ENCODE data around the gene ARSG. TPM values are rescaled to one million over a fixed set of nuclear protein-coding genes. Genes with fewer than 3 reads are reported as not detected.

The ARSG gene
- total and polyA plus RNA-seq, 2 donors (not counting 1 experiment from before 2014, with no cell fraction given): 5.5 to 18.4 TPM

DNA sequence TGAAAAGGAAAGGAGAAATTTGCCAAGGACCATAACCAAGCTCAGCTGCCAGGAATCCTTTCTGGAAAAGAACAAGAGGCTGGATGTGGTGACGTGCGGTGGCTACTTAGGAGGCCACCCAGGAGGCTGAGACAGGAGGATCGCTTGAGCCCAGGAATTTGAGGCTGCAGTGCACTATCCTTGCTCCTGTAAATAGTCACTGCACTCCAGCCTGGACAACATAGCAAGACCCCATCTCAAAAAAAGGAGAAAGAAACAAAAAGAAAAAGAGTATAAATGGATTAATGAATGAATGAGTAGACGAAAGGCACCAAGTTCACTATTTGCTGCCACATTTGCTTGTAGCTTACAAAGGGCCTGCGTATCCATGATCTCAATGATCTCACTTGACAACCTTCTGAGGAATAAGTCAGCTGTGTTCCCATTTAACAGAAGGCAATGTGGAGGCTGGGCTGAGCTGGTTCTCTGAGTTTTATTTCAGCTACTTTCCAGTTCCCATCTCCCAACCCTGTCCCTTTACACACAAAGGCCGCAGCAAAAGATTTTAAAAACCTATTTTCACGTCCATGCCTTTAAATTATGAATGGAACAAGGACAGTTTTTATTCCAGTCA, 29.8 kb downstream of the ARSG start:
- no peak overlapping the region for H3K4me2 ChIP-seq (replicated peaks; ENCODE audit: low read depth, low read length, poor library complexity, severe bottlenecking)
- no peaks in the 10 kb centered on the region for H3K36me3 ChIP-seq (replicated peaks in 1 of 2; ENCODE audit: control extremely low read depth in 1 of 2, control insufficient read depth in 1 of 2, extremely low read depth in 1 of 2, insufficient read depth in 2 of 2, low read length in 1 of 2)
- ChIA-PET CTCF (no interaction called here), POLR2A (no interaction called here)
- intact Hi-C loops (cut with micrococcal nuclease): no loop called here
- peaks cover 17 to 18% of the 10 kb centered on the region in 2 donors for H3K4me1 ChIP-seq (ENCODE audit: control insufficient read depth in 2 of 2, insufficient read depth in 2 of 2, low read length in 2 of 2)
- Mint-ChIP-seq H3K27ac (no peak overlapping the region), H3K4me3 (no peak overlapping the region), H3K4me1 (peaks cover 24% of the 10 kb centered on the region), H3K27me3 (peaks cover 13% of the 10 kb centered on the region), H3K9me3 (ENCODE audit: insufficient read depth) (no peaks in the 10 kb centered on the region)
- no peak for ATAC-seq (ENCODE audit: low read depth)
- TF ChIP-seq, protein P1, sequence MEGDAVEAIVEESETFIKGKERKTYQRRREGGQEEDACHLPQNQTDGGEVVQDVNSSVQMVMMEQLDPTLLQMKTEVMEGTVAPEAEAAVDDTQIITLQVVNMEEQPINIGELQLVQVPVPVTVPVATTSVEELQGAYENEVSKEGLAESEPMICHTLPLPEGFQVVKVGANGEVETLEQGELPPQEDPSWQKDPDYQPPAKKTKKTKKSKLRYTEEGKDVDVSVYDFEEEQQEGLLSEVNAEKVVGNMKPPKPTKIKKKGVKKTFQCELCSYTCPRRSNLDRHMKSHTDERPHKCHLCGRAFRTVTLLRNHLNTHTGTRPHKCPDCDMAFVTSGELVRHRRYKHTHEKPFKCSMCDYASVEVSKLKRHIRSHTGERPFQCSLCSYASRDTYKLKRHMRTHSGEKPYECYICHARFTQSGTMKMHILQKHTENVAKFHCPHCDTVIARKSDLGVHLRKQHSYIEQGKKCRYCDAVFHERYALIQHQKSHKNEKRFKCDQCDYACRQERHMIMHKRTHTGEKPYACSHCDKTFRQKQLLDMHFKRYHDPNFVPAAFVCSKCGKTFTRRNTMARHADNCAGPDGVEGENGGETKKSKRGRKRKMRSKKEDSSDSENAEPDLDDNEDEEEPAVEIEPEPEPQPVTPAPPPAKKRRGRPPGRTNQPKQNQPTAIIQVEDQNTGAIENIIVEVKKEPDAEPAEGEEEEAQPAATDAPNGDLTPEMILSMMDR (IDR thresholded peaks at IDR 0.05): no peak
- TF ChIP-seq EZH2 (IDR thresholded peaks at IDR 0.05; ENCODE audit: borderline replicate concordance, insufficient read depth, low read depth, low read length, poor library complexity, severe bottlenecking): no peak
- H3K79me2 ChIP-seq (ENCODE audit: control insufficient read depth, insufficient read depth, low read length): no peaks in the 10 kb centered on the region
- H3K9ac ChIP-seq (ENCODE audit: low read length): no peak overlapping the region
- WGBS (ENCODE audit: insufficient coverage): 100% methylated on average over 4 of the region's 7 CpGs
- peaks cover 0 to 4% (median under 1%) of the 10 kb centered on the region in 4 experiments for H3K27me3 ChIP-seq (replicated peaks in 1 of 4; ENCODE audit: control extremely low read depth in 1 of 4, control insufficient read depth in 3 of 4, insufficient read depth in 4 of 4, low read length in 3 of 4)
- H2AFZ ChIP-seq (ENCODE audit: insufficient read depth, low read depth, low read length, poor library complexity, severe bottlenecking): no peak overlapping the region
- H3K27ac ChIP-seq (ENCODE audit: low read length in 2 of 2): no peak overlapping the region
- no peaks in the 10 kb centered on the region for H4K20me1 ChIP-seq (ENCODE audit: control insufficient read depth, insufficient read depth, low read length, poor library complexity, severe bottlenecking)
- H3K9me3 ChIP-seq (ENCODE audit: control extremely low read depth in 1 of 3, control insufficient read depth in 2 of 3, insufficient read depth in 1 of 3, low read length in 2 of 3): no peaks in the 10 kb centered on the region
- DNase-seq: no peak
- no peak overlapping the region for H3K4me3 ChIP-seq (ENCODE audit: control extremely low read depth in 1 of 5, extremely low read depth in 1 of 5, insufficient read depth in 1 of 5, low read depth in 2 of 5, low read length in 4 of 5)

DNA sequence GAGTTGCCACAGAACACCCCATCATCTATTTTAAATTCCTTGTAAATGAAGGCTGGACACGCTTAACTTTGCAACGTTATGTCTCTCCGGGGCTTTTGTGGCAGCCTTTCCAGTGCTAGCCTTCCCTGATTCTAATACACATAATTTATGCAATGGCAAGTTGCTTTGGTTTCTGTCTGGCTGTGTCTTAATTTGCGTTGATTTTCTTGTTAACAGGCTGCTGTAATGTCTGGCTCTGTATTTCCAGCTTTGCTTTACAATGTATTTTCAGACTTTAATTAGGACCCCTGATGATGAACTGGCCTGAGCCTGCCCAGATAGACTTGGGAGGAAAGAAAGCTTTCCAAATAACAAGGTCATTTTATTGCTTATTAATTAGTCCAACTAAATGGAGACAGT, 30.3 kb downstream of the ARSG start:
- POLR2A ChIA-PET: no interaction called here
- Mint-ChIP-seq H3K9me3 (ENCODE audit: insufficient read depth) (no peaks in the 10 kb centered on the region), H3K27ac (no peak overlapping the region), H3K27me3 (peaks cover 8% of the 10 kb centered on the region), H3K4me1 (peaks cover 22% of the 10 kb centered on the region), H3K4me3 (no peak overlapping the region)
- Histone ChIP-seq H3K27ac (ENCODE audit: low read length in 2 of 2) (no peak overlapping the region), H3K9ac (ENCODE audit: low read length) (no peak overlapping the region), H3K4me3 (ENCODE audit: control extremely low read depth in 1 of 5, extremely low read depth in 1 of 5, insufficient read depth in 1 of 5, low read depth in 2 of 5, low read length in 4 of 5) (no peak overlapping the region), H2AFZ (ENCODE audit: insufficient read depth, low read depth, low read length, poor library complexity, severe bottlenecking) (no peak overlapping the region), H4K20me1 (ENCODE audit: control insufficient read depth, insufficient read depth, low read length, poor library complexity, severe bottlenecking) (no peaks in the 10 kb centered on the region), H3K27me3 (replicated peaks in 1 of 4; ENCODE audit: control extremely low read depth in 1 of 4, control insufficient read depth in 3 of 4, insufficient read depth in 4 of 4, low read length in 3 of 4) (peaks cover 0 to 4% (median 0%) of the 10 kb centered on the region in 4 experiments), H3K4me1 (ENCODE audit: control insufficient read depth in 2 of 2, insufficient read depth in 2 of 2, low read length in 2 of 2) (peaks cover 17 to 18% of the 10 kb centered on the region in 2 donors), H3K9me3 (ENCODE audit: control extremely low read depth in 1 of 3, control insufficient read depth in 2 of 3, insufficient read depth in 1 of 3, low read length in 2 of 3) (no peaks in the 10 kb centered on the region), H3K4me2 (replicated peaks; ENCODE audit: low read depth, low read length, poor library complexity, severe bottlenecking) (no peak overlapping the region), H3K36me3 (replicated peaks in 1 of 2; ENCODE audit: control extremely low read depth in 1 of 2, control insufficient read depth in 1 of 2, extremely low read depth in 1 of 2, insufficient read depth in 2 of 2, low read length in 1 of 2) (no peaks in the 10 kb centered on the region), H3K79me2 (ENCODE audit: control insufficient read depth, insufficient read depth, low read length) (no peaks in the 10 kb centered on the region)
- no peak for ATAC-seq (ENCODE audit: low read depth)
- no peak for DNase-seq
- CTCF ChIA-PET: no interaction called here
- no CpG with 5 or more reads among the region's 4 CpGs for WGBS (ENCODE audit: insufficient coverage)
- TF ChIP-seq EZH2 (IDR thresholded peaks at IDR 0.05; ENCODE audit: borderline replicate concordance, insufficient read depth, low read depth, low read length, poor library complexity, severe bottlenecking): no peak
- TF ChIP-seq, protein P1 (IDR thresholded peaks at IDR 0.05): no peak
- intact Hi-C loops (cut with micrococcal nuclease): no loop called here

Data from B cell (primary cell).